Measurements from ENCODE around the gene SERPINB1.

Gene SERPINB1

GRCh38 chr6:2834262-2834661 is 7.4 kb downstream of the SERPINB1 start:
- ChIA-PET POLR2A (no interaction called here), CTCF (interaction anchor here (0.7 to 2.2 kb wide), 7 partner anchors 8 to 155 kb away, joined by 3 to 10 read pairs (median 4); no protein-coding TSS in a partner anchor)
- TF ChIP-seq, protein P1, sequence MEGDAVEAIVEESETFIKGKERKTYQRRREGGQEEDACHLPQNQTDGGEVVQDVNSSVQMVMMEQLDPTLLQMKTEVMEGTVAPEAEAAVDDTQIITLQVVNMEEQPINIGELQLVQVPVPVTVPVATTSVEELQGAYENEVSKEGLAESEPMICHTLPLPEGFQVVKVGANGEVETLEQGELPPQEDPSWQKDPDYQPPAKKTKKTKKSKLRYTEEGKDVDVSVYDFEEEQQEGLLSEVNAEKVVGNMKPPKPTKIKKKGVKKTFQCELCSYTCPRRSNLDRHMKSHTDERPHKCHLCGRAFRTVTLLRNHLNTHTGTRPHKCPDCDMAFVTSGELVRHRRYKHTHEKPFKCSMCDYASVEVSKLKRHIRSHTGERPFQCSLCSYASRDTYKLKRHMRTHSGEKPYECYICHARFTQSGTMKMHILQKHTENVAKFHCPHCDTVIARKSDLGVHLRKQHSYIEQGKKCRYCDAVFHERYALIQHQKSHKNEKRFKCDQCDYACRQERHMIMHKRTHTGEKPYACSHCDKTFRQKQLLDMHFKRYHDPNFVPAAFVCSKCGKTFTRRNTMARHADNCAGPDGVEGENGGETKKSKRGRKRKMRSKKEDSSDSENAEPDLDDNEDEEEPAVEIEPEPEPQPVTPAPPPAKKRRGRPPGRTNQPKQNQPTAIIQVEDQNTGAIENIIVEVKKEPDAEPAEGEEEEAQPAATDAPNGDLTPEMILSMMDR (IDR thresholded peaks at IDR 0.05; ENCODE audit: control extremely low read depth, extremely low read depth, low read depth, missing control alignments): no peak

GRCh38 chr6:2831392-2831791 is 10.3 kb downstream of the SERPINB1 start:
- ChIA-PET POLR2A (no interaction called here), CTCF (interaction anchor here (1.4 to 1.5 kb wide), 2 partner anchors 15 to 134 kb away, joined by 3 to 4 read pairs; no protein-coding TSS in a partner anchor)
- DNase-seq (ENCODE audit: extremely low spot score): no peak
- TF ChIP-seq, protein P1 (IDR thresholded peaks at IDR 0.05; ENCODE audit: control extremely low read depth, extremely low read depth, low read depth, missing control alignments): no peak

More at GRCh38 chr6:2834262-2834661, 7.4 kb downstream of the SERPINB1 start:
- DNase-seq (ENCODE audit: extremely low spot score): no peak

DNA sequence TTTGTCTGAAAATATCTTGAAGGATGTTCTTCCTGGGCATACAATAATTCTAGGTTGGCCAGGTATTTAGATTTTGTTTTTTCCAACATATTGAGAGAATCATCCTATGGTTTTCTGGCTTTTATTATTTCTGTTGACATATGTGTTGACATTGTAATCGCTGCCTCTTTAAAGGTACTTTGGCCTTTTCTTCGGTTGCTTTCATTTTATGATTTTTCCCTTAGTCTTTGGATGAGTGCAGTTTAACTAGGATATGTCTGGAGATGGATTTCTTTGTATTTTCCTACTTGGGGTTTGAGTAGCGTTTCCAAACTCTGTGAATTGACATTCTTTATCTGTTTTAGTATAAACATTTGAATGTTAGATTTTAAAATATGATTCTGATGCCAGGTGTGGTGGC is 11.5 kb downstream of the SERPINB1 start:
- POLR2A ChIA-PET: no interaction called here
- DNase-seq (ENCODE audit: extremely low spot score): no peak
- TF ChIP-seq, protein P1 (IDR thresholded peaks at IDR 0.05; ENCODE audit: control extremely low read depth, extremely low read depth, low read depth, missing control alignments): no peak
- CTCF ChIA-PET: no interaction called here

DNA sequence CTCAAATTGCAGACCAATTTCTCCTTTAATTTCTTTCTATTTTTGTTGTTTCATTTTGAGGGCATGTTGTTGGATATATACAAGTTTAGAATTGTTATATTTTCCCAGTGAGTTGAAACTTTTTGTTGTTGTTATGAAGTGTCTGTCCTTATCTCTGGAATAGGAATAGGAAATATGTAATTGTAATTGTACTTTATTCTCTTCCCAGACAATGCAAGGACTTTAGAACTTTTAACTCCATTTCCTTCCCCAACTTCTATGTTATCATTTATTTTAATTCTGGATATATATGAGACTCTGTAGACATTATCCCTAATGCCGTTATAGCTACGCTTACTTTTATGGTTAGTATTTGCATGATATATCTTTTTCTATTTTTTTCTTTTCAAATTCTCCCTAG is 12.4 kb downstream of the SERPINB1 start:
- ChIA-PET CTCF (interaction anchor here (1.0 to 1.5 kb wide), 3 partner anchors 26 to 91 kb away, joined by 3 to 5 read pairs (median 4); no protein-coding TSS in a partner anchor), POLR2A (no interaction called here)
- TF ChIP-seq, protein P1 (IDR thresholded peaks at IDR 0.05; ENCODE audit: control extremely low read depth, extremely low read depth, low read depth, missing control alignments): no peak
- no peak for DNase-seq (ENCODE audit: extremely low spot score)

GRCh38 chr6:2828629-2829028 is 13.0 kb downstream of the SERPINB1 start:
- POLR2A ChIA-PET: no interaction called here

GRCh38 chr6:2827142-2827541 is 14.5 kb downstream of the SERPINB1 start:
- ChIA-PET CTCF (interaction anchor here (0.7 to 1.4 kb wide), 3 partner anchors 7 to 35 kb away, joined by 3 to 4 read pairs (median 3); no protein-coding TSS in a partner anchor), POLR2A (interaction anchor here (0.6 kb wide), 1 partner anchor 173 kb away, joined by 3 read pairs; no protein-coding TSS in a partner anchor)
- TF ChIP-seq, protein P1 (IDR thresholded peaks at IDR 0.05; ENCODE audit: control extremely low read depth, extremely low read depth, low read depth, missing control alignments): no peak
- no peak for DNase-seq (ENCODE audit: extremely low spot score)

More at GRCh38 chr6:2828629-2829028, 13.0 kb downstream of the SERPINB1 start:
- TF ChIP-seq, protein P1 (IDR thresholded peaks at IDR 0.05; ENCODE audit: control extremely low read depth, extremely low read depth, low read depth, missing control alignments): no peak
- CTCF ChIA-PET: interaction anchor here (1.1 to 1.5 kb wide), 2 partner anchors 25 to 90 kb away, joined by 4 to 5 read pairs; no protein-coding TSS in a partner anchor
- DNase-seq (ENCODE audit: extremely low spot score): no peak
